NCI-H2196 (cell line): ENCODE data around the gene PPP4R3B.

Source experiments
- DNase-seq: peaks from one replicate; lab custom pipeline; 2025; ENCODE audit not compliant: unreplicated experiment; lab: John Stamatoyannopoulos, UW

Gene PPP4R3B

DNA sequence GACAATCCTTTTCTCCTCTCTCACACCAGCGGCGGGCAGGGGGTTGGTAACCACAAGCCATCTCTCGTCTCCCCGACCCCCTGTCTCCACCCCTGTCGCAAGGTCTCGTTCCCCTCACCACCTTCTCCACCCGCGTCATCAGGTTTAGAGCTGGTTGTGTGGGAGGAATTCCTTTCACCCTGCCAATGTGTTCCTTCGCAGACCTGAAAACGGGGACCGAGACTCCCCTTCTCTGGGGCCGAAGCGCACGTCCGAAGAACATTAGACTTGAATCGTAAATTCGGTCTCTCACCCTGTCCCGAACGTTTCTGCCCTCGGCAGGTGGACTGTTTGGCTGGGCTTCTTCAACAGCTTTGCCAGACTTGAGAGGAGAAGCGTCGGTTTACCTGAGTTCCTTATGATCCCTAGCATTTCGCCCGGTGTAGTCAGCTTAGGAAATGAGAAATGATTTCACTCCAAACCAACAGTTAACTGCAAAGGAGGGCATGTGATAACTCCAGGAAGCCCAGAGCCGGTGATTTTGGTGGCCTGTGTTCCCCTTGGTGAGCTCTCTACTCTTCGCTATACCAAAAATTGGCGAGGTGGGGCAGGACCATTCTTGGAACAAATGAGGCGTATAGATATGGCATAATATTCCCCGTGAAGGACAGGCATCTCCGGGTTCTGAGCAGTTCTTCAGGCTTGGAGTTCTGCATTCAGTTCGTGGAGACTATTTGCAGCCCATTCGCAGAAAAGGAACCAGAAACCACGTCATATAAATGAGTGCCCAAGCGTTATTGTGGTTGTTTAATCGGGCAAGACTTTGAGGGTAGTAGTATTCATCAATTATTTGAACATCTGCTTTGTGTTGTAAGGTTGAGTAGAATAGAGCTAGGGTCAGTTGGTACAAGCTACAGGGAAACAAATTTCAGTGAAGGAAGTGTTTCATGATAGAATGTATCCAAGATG, 97.2 kb downstream of the PPP4R3B start:
- DNase-seq: no peak

GRCh38 chr2:55518841-55519165, 98.6 kb downstream of the PPP4R3B start:
- DNase-seq: no peak

DNA sequence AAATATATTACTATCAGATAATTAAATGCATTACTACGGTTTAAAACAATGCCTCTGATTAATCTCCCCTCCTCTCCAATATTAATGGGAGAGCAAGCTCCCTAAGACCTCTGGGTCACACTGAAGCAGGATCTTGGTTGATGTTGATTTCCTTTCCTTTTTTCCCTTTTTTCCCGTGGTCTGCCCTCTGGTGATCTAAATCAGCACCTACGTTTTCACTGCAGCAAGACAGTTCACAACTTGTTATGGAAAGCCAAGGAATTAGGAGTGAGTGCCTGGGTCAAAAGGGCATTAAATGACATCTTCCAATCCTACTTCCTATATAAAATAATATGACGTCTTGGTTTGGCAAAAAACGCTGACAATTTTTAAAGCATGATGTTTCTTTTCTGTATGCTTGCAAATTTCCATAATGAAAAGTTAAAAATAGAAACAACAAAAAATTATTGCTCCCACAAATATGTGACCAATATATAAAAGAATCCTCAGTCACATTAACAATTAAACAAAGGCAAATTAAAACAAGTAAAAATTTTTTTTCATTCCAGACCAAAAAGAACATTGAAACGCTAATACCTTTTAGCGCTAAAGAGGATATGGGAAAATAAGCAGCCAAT, 105.8 kb downstream of the PPP4R3B start:
- peak; percentile 24 for DNase-seq

DNA sequence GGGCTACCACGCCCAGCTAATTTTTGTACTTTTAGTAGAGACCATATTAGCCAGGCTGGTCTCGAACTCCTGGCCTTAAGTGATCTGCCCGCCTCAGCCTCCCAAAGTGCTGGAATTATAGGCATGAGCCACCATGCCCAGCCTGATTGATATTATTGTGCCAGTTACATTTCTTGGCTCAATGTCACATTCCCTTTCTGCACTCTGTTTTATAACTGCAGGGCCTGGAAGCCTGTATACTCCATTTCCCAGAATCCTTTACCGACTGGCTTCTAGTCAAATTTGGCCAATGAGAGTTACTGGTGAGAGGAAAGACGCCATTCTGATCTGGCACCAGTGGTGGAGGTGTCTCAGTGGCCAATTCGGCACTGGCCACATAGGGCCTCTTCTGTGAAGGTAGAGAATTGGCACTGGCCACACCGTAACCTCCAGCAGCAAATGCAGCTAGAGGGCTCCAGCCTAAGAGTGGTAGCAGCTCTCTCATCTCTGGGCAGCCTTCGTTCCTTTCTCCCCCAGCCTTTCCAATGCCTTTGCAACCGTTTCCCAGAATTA, 114.8 kb downstream of the PPP4R3B start:
- DNase-seq: no peak

- DNase-seq: no peak
Observed at GRCh38 chr2:55500025-55500424, 117.4 kb downstream of the PPP4R3B start.

DNA sequence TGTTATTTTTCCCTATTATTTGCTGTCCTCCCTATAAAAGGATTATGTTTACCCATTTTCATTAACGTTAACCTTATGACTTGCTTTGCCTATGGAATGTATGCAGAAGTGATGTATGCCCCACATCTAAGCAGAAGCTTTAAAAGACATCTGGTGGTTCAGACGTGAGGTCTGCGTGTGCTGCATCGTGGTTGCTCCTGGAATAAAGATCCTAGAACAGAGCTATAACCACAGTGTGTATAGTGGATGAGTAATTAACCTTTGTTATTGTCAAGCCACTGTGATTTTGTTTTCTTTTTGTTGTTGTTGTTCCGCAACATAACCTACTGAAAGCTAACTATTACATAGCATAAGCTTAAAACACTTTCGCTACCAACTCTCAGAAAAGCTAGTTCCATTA, 118.8 kb downstream of the PPP4R3B start:
- no peak for DNase-seq
